ENCODE results near the gene TNFRSF19. TPM values are rescaled to one million over a fixed set of nuclear protein-coding genes. Genes with fewer than 3 reads are reported as not detected.
A peak's percentile ranks its signal among the peaks of the same experiment; 100 is the strongest.

The TNFRSF19 gene
- total and polyA plus RNA-seq, 10 donors, result 1.0 to 12.2 (median 3.8) TPM

DNA sequence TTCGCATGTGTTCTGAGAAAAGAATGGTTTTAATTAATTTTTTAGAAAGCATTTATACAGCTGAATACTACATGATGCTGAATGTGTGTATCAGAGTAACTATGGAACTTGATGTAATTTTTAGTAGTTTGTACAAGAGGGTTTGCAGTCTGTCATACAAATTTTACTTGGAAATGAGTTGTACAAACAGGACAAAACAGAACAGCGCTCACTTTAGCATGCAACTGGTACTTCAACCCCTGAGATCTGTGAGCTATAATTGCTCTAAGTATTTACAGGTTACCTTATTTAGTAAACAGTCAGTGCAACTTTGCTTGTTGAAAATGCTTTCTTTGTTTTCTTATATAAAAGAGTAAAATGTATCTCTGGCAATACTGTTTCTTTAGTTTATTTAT is 706 bp downstream of the TNFRSF19 start:
- intact Hi-C loops (cut with DNase I; ENCODE audit: low total_unique reads), result no loop called here
- DNase-seq, result no peak
- TF ChIP-seq POLR2A (IDR thresholded peaks at IDR 0.05), result no peak
- TF ChIP-seq, protein P1, sequence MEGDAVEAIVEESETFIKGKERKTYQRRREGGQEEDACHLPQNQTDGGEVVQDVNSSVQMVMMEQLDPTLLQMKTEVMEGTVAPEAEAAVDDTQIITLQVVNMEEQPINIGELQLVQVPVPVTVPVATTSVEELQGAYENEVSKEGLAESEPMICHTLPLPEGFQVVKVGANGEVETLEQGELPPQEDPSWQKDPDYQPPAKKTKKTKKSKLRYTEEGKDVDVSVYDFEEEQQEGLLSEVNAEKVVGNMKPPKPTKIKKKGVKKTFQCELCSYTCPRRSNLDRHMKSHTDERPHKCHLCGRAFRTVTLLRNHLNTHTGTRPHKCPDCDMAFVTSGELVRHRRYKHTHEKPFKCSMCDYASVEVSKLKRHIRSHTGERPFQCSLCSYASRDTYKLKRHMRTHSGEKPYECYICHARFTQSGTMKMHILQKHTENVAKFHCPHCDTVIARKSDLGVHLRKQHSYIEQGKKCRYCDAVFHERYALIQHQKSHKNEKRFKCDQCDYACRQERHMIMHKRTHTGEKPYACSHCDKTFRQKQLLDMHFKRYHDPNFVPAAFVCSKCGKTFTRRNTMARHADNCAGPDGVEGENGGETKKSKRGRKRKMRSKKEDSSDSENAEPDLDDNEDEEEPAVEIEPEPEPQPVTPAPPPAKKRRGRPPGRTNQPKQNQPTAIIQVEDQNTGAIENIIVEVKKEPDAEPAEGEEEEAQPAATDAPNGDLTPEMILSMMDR (IDR thresholded peaks at IDR 0.05 in 8 of 11, conservative IDR thresholded peaks at IDR 0.05 in 3 of 11), result no peak
- no peak for TF ChIP-seq POLR2AphosphoS5 (IDR thresholded peaks at IDR 0.05)

DNA sequence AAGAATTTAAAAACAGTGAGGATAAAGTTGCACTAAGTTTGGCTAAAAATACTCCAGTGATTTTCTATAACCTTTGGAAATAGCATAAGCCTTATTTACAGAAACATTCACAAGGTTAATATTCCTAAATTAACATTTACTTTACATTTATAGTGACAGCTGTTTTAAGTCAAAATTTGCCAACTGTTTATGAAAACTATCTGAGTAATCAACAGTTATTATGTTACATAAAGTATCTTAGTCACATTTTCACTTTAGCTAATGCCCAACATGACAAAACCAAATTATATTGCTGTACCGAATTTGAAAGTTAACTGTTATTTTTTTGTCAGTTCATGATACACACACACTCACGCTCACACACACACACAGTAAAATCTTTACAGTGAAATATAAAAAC is 1.2 kb downstream of the TNFRSF19 start:
- intact Hi-C loops (cut with DNase I; ENCODE audit: low total_unique reads), result no loop called here
- 61 to 79% (median 69%) methylated on average over 2 of the region's 2 CpGs for WGBS, 5 donors
- Histone ChIP-seq H3K27ac (no peak overlapping the region), H3K4me3 (no peak overlapping the region), H3K27me3 (replicated peaks in 1 of 7) (peaks cover 0 to 66% (median 8%) of the 10 kb centered on the region in 7 donors), H3K4me1 (no peaks in the 10 kb centered on the region), H3K9me3 (no peaks in the 10 kb centered on the region), H3K36me3 (no peaks in the 10 kb centered on the region)
- TF ChIP-seq, protein P1 (IDR thresholded peaks at IDR 0.05 in 8 of 11, conservative IDR thresholded peaks at IDR 0.05 in 3 of 11), result no peak
- TF ChIP-seq POLR2AphosphoS5 (IDR thresholded peaks at IDR 0.05) (no peak), POLR2A (IDR thresholded peaks at IDR 0.05) (no peak)
- no peak for DNase-seq

More for the DNA sequence above, 706 bp downstream of the TNFRSF19 start:
- Histone ChIP-seq H3K4me1 (no peaks in the 10 kb centered on the region), H3K27ac (peak overlapping the region in 3 of 8 donors; percentile 7 to 34 (median 21)), H3K4me3 (no peak overlapping the region), H3K27me3 (replicated peaks in 1 of 7) (peaks cover 0 to 61% (median 8%) of the 10 kb centered on the region in 7 donors), H3K9me3 (no peaks in the 10 kb centered on the region), H3K36me3 (no peaks in the 10 kb centered on the region)
- 71 to 85% (median 75%) methylated on average over 2 of the region's 2 CpGs for WGBS, 5 donors

DNA sequence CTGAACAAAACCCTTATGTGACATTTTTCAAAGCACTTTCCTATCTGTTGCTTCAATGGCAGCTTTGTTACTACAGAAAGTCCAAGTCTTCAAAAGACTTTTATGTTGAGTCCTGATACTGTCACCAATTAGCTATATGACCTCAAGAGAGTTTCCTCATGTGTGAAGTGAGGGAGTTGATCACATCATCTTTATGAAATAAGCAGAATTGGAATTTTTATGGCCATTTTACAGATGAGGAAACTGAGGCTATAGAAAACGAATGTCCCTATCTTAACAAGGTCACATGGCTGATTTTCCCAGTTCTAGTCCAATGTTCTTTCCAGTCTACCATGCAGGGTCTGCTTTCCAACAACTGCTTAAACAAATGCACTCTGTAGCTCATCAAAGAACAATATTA is 2.6 kb downstream of the TNFRSF19 start:
- H3K27me3 ChIP-seq (replicated peaks in 1 of 7), result peaks cover 0 to 66% (median 8%) of the 10 kb centered on the region in 7 donors
- DNase-seq, result no peak
- H3K9me3 ChIP-seq, result no peaks in the 10 kb centered on the region
- no peaks in the 10 kb centered on the region for H3K36me3 ChIP-seq
- peaks cover 0 to under 1% (median 0%) of the 10 kb centered on the region in 6 donors for H3K4me1 ChIP-seq
- H3K4me3 ChIP-seq, result no peak overlapping the region
- TF ChIP-seq, protein P1 (IDR thresholded peaks at IDR 0.05 in 8 of 11, conservative IDR thresholded peaks at IDR 0.05 in 3 of 11), result no peak
- no peak for TF ChIP-seq POLR2AphosphoS5 (IDR thresholded peaks at IDR 0.05)
- TF ChIP-seq POLR2A (IDR thresholded peaks at IDR 0.05), result no peak
- H3K27ac ChIP-seq, result no peak overlapping the region
- WGBS, 5 donors, result 74 to 88% (median 79%) methylated on average over 1 of the region's 1 CpG
- intact Hi-C loops (cut with DNase I; ENCODE audit: low total_unique reads), result no loop called here

DNA sequence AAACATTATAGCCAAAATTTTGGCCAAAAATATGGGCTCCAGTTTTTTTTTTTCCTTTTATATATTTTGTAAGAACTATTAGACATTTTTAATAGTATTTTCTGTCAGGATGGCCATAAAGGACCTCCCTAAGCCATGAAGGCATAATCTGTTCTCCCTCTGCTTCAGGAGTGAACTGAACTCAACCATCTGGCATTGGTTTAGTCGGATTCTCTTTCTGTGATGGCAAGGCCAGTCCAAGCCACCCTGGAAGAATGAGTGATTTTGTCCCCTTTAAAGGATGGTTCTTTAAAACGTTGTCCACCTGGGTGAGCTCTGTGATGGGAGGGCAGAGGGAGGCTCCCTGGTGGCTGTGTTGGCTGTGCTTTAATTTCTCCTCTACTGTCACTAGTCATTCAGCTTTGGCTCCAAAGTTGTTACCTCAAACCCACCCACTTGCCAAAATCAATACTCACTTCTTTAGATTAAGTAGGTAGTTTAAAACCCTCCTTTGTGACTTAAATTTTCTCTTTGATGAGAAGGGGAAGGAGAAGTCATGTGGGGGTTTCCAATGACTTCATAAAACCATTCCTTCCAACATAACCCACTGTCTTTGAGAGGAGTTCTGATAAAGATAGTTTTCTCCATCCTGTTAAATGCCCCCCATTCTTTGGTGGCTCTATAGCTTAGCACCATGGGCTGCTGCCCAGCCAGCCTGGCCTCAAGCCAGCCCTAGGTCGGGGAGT is 4.4 kb downstream of the TNFRSF19 start:
- peaks cover 0 to 14% (median 8%) of the 10 kb centered on the region in 6 donors for H3K4me1 ChIP-seq
- no peak overlapping the region for H3K4me3 ChIP-seq
- H3K27ac ChIP-seq, result no peak overlapping the region
- TF ChIP-seq, protein P1 (IDR thresholded peaks at IDR 0.05 in 8 of 11, conservative IDR thresholded peaks at IDR 0.05 in 3 of 11), result no peak
- TF ChIP-seq POLR2A (IDR thresholded peaks at IDR 0.05) (no peak), POLR2AphosphoS5 (IDR thresholded peaks at IDR 0.05) (no peak)
- H3K9me3 ChIP-seq, result no peaks in the 10 kb centered on the region
- H3K36me3 ChIP-seq, result no peaks in the 10 kb centered on the region
- peaks cover 0 to 64% (median 6%) of the 10 kb centered on the region in 7 donors for H3K27me3 ChIP-seq (replicated peaks in 1 of 7)
- WGBS, 5 donors, result 59 to 81% (median 66%) methylated on average over 3 of the region's 3 CpGs
- intact Hi-C loops (cut with DNase I; ENCODE audit: low total_unique reads), result no loop called here
- DNase-seq, result no peak

Data from spleen (tissue), 11 donors.